Lung microvascular endothelial cell (primary cell): Measurements from ENCODE around the gene PTPRG. TPM values are rescaled to one million over a fixed set of nuclear protein-coding genes. Genes with fewer than 3 reads are reported as not detected.

ENCODE experiments used
- DNase-seq, 2 donors: peaks; one replicate each; pipeline versions ENCODE4 v3.0.0 to v3.0.0-alpha.2; 2010; ENCODE audit warnings: low read depth in 2 of 2
- total RNA-seq: library from RNA; depleted of rRNA; stranded (reverse); fragments of >200 nt; gene quantifications from 2 replicates; pipeline ENCODE4 v1.2.1, GENCODE V29; 2014

The PTPRG gene
- total RNA-seq, 1 donor from 2014 or later, result 5.8 TPM

- no peak for DNase-seq
Observed at GRCh38 chr3:61946570-61947324, 385.4 kb downstream of the PTPRG start.

GRCh38 chr3:61947456-61947855 is 386.1 kb downstream of the PTPRG start:
- DNase-seq, result no peak

- DNase-seq, result no peak
Observed at GRCh38 chr3:61948699-61949305, 387.4 kb downstream of the PTPRG start.

- no peak for DNase-seq
Observed at GRCh38 chr3:61954097-61954540, 392.7 kb downstream of the PTPRG start.

GRCh38 chr3:61955483-61955882 is 394.1 kb downstream of the PTPRG start:
- no peak for DNase-seq

- DNase-seq, result no peak
Observed at GRCh38 chr3:61956236-61956635, 394.9 kb downstream of the PTPRG start.

- no peak for DNase-seq
Observed at GRCh38 chr3:61957259-61957658, 395.9 kb downstream of the PTPRG start.

- DNase-seq, result peak in 1 of 2 donors; percentile 5
Observed at GRCh38 chr3:61960976-61961375, 399.6 kb downstream of the PTPRG start.

- no peak for DNase-seq
Observed at GRCh38 chr3:61961900-61962299, 400.5 kb downstream of the PTPRG start.

GRCh38 chr3:61964566-61964965 is 403.2 kb downstream of the PTPRG start:
- peak in 1 of 2 donors; percentile 9 for DNase-seq

GRCh38 chr3:61965770-61966131 is 404.4 kb downstream of the PTPRG start:
- DNase-seq, result no peak

- no peak for DNase-seq
Observed at GRCh38 chr3:61966200-61966599, 404.8 kb downstream of the PTPRG start.

- DNase-seq, result no peak
Observed at GRCh38 chr3:61967019-61967418, 405.6 kb downstream of the PTPRG start.

- DNase-seq, result no peak
Observed at GRCh38 chr3:61967937-61968336, 406.6 kb downstream of the PTPRG start.

- no peak for DNase-seq
Observed at GRCh38 chr3:61974662-61975061, 413.3 kb downstream of the PTPRG start.

- no peak for DNase-seq
Observed at GRCh38 chr3:61975199-61975598, 413.8 kb downstream of the PTPRG start.

GRCh38 chr3:61975936-61976335 is 414.6 kb downstream of the PTPRG start:
- DNase-seq, result no peak

- peak in 1 of 2 donors; percentile 77 for DNase-seq
Observed at GRCh38 chr3:61978460-61979419, 417.4 kb downstream of the PTPRG start.

GRCh38 chr3:61979638-61980037 is 418.3 kb downstream of the PTPRG start:
- DNase-seq, result peak; percentile 42 to 85

- DNase-seq, result peak; percentile 31 to 83
Observed at GRCh38 chr3:61980041-61980440, 418.7 kb downstream of the PTPRG start.

- DNase-seq, result peak in 1 of 2 donors; percentile 53
Observed at GRCh38 chr3:61981060-61981459, 419.7 kb downstream of the PTPRG start.

- no peak for DNase-seq
Observed at GRCh38 chr3:61983479-61983878, 422.1 kb downstream of the PTPRG start.
